GM19240 (cell line): ENCODE measurements around the gene SLC35D3.
"Not testable (repeated sequence)": the region's sequence is repeated elsewhere in the genome, so short reads cannot be mapped to it uniquely, and the experiment has no call there.

ENCODE experiments used
- DNase-seq: peaks from one replicate; pipeline ENCODE4 v3.0.0; 2011; ENCODE audit warnings: low spot score; ENCODE audit not compliant: insufficient read length

SLC35D3 gene

DNA sequence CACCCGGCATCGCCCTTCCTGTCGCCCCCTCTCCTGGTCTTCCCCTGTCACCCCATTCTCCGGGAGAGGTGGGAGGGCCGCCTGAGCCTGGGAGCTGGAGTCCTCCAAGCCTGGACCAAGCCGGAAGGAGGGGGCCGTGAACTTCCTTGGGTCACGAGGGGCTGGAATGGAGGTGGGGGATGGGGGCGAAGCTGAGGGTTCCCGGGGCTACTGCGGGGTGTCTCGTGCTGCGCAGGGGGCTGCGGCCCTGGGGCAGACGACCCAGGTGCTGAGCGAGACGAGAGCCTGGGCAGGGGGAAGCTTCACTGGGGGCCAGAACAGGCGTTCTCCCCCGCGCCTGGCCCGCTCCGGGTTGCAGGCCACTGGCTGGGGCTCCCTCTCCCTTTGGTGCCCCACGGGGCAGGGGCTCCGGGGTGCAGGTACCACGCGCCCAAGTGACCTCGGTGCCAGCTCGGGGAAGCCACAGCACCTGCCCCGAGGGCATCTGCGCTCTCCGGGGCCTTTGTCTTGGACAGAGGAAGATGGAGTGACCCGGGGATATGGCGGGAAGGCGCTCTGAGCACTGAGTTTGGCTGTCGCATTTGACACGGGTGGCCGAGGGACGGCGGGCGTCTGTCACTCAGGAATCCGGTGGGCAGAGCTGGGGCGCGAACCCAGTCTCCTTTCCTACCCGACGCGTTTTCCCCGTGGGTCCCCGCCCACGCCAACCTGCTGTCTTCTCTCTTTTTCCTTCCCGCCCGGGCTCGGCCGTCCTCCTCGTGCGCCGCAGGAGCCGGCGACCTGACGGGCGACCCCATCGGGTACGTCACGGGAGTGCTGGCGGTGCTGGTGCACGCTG is 1.2 kb downstream of the SLC35D3 start:
- no peak for DNase-seq

DNA sequence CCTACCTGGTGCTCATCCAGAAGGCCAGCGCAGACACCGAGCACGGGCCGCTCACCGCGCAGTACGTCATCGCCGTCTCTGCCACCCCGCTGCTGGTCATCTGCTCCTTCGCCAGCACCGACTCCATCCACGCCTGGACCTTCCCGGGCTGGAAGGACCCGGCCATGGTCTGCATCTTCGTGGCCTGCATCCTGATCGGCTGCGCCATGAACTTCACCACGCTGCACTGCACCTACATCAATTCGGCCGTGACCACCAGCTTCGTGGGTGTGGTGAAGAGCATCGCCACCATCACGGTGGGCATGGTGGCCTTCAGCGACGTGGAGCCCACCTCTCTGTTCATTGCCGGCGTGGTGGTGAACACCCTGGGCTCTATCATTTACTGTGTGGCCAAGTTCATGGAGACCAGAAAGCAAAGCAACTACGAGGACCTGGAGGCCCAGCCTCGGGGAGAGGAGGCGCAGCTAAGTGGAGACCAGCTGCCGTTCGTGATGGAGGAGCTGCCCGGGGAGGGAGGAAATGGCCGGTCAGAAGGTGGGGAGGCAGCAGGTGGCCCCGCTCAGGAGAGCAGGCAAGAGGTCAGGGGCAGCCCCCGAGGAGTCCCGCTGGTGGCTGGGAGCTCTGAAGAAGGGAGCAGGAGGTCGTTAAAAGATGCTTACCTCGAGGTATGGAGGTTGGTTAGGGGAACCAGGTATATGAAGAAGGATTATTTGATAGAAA is 2.0 kb downstream of the SLC35D3 start:
- DNase-seq: no peak

DNA sequence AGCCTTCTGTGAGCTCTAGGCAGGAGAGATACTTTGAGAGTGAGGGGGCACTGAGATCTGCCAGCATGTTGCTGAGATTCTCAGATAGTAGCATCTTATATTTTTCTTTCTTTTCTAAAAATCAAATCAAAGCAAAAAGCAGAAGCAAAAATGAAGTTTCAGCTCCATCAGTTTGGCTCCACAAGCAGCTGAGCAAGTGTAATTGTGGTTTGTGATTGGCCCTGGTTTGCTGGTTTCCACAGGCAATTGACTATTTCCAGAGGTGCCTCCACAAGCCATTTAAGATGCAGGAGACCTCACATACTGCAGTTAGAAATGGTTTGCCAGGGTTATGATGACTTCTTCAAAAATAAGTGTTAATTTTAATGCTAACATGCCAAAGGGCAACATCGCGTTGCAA is 4.3 kb downstream of the SLC35D3 start:
- DNase-seq: no peak

DNA sequence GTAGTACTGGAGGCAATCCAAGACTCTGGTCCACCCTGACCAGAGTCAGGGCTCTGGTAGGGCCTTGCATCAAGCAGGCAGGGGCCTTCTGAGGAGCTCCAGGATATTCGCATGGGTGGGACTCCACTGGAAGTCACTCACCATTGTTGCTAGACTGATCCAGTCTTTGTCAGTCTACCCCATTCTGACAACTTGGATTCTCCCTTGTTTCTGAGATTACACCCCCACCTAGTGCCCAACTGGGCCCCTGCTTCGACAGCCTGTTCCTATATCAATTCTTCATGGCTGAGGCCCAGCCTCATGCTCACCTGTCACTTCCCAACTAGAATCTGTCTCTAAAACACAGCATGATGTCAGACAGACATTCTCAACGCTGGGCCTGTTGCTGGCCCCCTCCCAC is 5.2 kb downstream of the SLC35D3 start:
- no peak for DNase-seq

DNA sequence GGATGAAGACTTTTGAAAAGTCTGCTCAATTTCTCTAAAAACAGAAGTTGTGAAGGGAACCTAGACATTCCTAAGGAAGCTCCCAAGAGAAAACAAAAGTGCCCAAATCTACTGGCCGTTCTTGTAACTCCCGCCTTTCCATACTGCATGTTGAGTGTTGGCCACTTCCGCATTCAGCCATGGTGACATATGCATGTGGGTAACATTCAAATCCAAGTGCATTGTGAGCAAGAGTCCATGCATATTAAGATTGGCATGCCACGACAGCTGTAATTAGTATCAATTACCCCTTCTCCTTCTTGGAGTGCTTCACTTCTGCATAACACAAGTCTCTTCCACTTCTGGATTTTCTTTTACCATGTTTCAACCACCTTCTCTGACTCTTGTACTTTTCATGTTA is 8.4 kb downstream of the SLC35D3 start:
- no peak for DNase-seq

DNA sequence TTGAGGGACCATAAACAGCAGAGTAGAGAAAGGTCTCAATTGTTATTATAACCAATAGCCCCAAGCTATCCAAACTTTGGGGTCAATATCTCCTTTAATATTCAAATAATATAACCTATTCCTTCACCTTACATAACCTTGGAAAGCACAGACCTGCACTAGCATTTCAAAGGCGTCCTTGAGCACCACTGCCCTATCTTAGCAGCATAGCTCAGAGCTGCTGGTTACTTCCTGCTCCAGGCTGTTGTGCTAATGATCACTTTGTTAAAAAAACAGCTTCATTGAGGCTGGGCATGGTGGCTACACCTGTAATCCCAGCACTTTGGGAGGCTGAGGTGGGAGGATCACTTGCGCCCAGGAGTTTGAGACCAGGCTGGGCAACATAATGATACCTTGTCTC is 10.5 kb downstream of the SLC35D3 start:
- no peak for DNase-seq

DNA sequence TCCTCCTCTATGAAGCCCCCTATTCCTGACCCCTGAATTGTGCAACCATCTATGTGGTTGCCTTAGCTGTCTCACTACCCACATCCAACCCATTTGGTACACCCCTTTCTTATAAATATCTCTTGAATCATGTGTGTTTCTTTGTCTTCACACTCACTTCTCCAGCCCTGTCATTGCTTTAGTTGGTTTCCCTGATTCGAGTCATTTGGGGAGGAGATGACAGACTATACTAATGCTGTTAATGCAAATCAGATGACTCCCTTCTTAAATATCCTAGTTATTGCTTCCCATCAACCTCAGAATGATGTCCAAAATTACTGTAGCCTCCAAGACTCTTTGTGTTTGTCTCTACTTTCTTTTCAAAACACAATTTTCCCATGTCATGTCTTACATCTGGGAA is 23.0 kb downstream of the SLC35D3 start:
- DNase-seq: no peak

DNA sequence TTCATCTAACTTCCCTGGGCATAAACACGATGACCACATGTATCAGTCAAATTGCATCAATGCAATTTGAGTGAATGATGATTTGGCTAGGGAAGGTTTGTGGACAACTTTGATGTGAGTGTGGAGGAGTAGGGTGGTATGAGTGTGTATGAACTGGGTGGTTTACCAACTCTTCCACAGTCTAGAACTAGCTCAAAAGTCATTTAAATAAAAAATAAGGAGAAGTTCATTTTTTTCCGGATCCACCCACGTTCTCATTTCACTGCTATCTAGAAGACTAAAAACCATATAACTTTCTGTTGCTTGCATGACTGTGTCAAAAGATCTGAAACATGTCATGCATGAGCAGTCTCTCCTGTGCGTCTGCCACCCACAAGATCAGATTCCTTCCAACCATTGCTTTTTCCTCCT is 23.6 kb downstream of the SLC35D3 start:
- no peak for DNase-seq

DNA sequence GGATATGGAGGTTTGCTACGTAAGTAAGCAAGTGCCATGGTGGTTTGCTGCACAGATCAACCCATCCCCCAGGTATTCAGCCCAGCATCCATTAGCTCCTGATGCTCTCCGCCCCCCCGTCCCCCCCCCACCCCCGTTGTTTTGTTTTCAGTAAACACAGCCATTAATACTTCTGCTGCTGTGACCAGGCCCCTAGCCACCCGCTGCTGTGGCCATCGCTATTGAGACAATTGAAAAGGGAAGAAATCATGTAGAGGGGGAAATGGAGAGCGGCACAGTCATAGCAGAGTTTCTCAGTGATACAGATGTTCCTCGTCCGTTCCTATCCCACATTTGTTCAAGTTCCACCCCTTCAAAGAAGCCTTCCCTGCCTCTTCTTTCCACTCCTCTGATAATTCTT is 24.9 kb downstream of the SLC35D3 start:
- DNase-seq: no peak

DNA sequence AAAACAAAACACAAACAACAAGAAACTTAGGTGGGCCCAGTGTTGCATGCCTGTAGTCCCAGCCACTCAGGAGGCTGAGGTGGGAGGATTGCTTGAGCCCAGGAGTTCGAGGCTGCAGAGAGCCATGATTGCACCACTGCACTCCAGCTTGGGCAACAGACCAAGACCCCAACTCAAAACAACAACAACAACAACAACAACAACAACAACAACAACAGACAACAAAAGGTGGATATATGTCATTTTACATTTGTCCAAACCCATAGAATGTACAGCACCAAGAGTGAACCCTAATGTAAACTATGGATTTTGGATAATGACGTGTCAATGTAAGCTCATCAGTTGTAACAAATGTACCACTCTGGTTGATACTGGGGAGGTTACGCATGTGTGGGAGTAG is 27.9 kb downstream of the SLC35D3 start:
- not testable (repeated sequence) for DNase-seq

DNA sequence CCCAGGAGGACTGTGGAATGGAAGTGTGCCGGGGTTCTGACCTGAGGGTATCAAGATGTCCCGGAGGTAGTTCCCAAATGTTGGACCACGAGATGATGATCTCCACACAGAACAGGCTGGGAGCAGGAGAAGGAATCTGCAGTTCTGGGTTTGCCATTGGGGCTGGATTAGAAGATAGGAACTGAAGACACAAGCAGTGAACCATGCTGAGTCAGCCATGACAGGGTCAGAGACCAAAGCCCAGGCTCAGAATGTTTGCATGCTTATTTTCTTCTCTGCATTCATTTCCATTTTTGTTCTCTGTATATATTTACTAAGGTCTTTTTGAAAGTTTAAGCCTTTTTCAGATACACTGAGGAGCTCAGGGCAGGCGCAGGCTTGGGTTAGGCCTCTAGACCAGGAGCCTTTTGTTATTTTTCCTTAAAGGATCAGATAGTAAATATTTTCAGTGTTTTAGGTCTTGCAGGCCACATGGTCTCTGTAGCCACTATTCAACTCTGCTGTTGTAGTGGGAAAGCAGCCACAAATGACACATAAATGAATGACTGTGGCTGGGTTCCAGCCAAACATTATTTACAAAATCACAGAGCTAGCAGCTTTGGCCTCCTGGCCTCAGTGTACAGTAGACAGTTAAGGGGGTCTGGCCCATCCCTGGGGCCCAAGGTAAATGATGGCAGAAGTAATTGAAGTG is 28.5 kb downstream of the SLC35D3 start:
- DNase-seq: no peak

DNA sequence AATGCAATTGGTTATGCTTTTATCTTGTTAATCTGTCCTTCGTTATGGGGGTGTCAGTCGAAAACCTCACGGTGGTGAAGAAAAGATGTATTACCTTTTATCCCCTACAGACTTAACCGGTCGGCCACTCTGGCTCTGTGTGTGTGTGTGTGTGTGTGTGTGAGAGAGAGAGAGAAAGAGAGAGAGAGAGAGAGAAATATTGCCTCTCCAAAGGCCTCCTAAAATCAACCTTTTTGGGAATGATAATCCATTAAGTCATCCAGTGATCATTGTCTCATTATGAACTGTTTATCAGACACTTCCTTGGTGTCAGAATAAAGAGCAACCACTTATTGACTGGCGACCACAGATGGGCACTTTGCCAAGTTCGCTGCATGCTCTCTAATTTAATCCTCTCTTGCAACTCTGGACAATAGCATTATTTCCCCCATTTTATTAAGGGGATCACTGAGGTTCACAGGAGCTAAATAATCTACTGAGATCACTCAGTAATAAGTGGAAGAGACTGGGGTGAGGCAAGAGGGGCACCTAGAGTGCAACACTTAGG is 30.7 kb downstream of the SLC35D3 start:
- DNase-seq: no peak

DNA sequence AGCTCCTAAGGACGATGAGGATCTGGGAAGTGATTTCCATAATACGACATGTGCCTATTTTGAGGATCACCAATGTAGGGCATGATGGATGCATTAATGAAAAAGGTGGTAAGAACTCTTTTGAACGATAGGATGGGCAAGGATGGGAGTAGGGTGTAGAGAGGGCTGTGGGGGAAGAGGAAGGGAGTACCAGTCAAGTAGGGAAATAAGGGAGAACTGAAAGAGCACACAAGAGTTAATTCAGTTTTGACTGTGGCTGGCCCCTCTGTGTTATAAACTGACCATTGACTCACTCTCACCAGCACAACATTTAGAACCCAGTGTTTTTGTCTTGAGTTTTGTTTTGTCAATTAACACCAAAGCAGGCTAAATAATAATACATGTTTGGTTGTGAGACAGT is 33.0 kb downstream of the SLC35D3 start:
- no peak for DNase-seq

DNA sequence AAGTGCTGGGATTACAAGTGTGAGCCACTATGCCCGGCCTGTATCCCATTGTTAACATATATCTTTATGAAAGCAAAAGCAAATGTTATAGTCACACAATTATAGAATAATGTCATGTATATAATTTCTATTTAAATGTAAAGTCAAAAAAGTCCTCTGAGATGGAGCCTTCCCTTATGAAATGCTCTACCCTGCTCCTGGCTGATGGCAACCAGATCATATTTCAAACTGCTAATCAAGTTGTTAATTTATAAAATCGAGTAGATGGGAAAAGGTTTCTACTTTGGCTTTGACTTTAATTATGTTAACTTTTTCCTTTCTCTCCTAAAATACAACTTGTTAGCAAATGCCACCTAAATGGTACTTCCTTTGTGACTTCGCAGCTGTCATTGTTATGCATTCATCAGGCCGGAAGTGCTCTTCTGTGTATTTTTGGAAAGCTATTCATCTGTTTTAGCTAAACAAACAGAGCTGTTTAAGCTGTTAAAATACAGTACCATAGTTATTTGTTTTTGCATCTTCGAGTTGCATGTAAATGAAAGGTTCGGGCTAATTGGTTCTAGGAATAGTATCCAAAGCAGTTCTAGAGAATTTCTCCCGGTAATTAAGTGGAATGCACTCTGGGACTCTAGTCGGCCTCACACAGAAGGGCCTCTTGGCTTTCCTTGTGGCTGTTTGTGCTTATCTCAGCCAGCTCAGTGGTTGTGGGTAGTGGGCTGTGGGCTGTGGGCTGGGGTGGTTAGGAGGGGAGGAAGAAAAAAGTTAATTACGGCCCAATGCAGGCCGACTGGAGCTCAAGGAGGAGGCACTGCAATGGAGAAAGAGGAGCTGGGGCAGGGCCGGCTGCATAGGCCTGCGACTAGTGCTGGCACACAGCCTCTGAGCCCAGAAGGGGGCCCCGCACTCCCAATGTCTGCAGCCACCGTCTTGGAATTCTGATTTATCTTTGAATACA is 34.8 kb downstream of the SLC35D3 start:
- DNase-seq: no peak

DNA sequence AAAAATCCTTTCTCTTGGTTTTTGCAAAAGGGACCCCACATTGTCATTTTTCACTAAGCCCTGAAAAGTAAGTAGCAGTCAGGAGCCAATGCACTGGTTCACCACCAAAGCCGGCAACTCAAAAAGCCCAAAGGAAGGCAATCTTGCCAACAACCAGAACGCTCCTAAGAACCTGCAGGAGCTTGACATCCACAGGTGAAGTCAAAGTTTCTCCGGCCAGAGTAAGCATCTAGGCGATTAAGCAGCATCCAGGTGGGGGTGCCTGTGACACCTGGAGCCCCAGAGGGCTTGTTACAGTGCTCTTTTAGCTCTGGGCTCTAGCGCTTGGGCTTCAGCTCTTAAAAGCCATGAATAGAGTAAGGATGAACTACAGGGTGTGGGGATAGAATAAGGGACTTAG is 36.1 kb downstream of the SLC35D3 start:
- DNase-seq: no peak

DNA sequence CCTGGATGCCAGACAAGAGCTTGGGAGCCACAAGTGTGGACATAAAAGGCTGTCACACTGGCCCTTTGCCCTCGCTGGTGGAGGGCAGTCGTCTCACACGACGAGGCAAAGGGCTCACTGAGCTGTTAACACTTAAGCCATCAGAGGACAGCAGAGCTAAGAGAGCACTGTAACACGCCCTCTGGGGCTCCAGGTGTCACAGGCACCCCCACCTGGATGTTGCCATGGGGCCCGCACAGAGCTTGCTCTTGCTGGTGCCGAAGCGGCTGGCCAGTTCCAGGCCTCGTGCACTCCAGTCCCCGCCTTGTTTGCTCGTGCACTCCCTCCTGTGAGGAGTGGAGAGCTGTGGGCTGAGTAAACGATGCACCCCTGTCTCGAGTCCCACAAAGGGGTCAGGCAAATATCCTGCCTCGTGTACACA is 37.4 kb downstream of the SLC35D3 start:
- DNase-seq: no peak

DNA sequence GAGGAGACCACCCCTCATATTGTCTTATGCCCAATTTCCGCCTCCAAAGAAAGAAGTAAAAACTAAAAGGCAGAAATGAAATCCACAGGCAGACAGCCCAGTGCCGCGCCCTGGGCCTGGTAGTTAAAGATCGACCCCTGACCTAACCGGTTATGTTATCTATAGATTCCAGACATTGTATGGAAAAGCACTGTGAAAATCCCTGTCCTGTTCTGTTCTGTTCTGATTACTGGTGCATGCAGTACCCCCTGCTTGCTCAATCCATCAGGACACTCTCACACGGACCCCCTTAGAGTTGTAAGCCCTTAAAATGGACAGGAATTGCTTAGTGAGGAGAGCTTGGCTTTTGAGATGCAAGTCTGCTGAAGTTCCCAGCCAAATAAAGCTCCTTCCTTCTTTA is 37.8 kb downstream of the SLC35D3 start:
- DNase-seq: not testable (repeated sequence)

DNA sequence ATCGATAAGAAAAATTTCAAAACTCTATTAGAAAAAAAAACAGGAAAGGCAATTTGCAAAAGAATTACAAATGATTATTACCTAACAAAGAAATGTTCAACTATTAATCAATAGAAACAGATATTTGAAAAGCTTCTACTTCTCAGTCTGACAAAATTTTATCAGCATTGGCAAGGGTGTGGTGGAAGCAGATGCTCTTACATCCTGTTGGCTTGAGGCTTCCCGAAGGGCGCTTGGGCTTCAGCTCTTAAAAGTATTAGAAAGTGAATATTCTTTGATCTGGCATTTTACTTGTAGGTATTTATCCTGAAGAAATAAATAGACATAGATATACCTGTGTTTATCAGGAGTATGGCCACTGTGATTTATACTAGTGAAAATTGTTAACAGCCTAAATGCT is 38.7 kb downstream of the SLC35D3 start:
- DNase-seq: no peak

DNA sequence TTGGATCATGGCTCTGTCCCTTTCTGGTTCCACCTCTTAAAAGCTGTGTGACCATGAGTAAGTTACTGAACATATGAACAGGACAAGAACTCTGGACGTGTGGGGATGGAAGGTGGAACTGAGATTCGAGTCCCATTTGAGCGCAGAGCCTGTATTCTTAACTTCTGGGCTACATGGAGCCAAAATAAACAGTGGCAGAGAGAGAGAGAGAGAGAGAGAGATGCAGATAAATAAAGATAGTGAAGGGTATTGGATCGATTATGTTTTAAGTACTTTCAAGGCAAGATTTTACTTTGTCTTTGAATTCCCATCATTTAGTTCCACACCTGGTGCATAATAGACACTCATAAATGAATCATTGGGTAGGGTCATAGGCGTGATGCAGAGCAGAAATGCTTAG is 39.7 kb downstream of the SLC35D3 start:
- no peak for DNase-seq

DNA sequence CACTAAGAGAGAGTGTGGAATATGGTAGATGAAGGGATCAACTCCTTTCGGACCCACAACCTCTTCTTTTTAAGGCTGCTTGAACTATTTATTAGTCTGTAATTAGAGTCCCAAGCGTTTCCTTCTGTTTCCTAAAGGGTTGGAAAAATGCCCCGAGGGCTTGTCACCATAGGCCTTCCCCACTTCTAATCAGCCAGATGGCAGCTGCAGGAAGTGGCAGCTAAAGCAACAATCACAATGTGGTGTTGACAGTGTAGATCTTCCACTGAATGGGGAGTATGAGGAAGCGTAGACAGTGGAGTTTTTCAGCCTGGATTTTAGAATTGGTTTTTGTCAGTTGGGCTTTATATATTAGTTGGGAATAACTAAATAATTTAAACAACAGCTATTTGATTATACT is 40.6 kb downstream of the SLC35D3 start:
- no peak for DNase-seq

DNA sequence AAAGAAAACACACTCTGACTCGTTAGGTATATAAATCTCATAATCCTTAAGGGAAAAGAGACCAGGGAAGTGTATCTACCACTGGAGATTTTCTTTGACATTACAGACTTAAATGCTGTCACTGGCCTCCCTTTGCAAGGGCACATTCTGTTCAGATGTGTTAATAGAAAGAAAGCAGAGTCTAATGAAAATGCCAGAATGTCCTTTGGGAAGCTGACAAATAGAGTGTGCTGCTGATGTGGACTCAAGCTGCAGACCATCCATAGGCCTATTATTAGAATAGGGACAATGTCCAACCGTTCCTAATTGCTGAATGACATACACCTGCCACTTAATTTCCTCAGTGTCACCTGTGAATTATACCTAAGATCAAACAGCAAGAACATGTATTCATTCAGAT is 41.2 kb downstream of the SLC35D3 start:
- DNase-seq: no peak
